Measurements from ENCODE around the gene ADK.
"Not testable (repeated sequence)": the region's sequence is repeated elsewhere in the genome, so short reads cannot be mapped to it uniquely, and the experiment has no call there.

ADK gene

DNA sequence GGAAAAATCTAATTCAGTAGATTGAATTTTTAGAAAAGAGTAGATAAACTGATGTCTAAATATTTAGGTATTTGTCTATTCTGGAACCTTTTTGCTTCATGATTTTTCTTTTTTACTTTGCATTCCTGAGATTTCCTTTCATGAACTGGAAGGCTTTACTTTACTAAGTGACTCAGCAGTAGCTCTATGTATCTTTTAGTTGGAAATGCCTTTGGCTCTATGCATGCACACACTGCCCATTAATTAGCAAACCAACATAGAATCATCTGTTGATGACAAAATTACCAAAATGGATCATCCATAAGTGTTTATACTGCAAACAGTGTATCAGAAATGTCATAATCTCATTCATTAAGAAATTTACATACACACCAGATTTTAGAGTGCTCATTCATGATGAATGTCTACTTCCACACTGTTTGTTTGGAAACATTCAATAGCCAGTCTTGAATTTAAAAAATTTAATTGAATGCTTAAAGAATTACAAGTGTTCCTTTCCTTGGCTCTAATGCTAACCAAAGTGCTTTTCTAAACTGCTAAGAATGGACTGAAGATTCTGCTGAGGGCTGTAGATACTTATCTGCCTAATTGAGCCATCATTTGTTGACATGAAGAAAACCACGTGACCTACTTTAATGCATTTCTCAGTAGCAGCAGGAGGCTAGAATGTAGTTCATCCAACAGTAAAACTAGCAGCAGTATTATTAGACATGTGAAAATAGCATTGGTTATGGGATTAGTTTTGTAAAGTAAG, 282.0 kb downstream of the ADK start:
- DNase-seq (ENCODE audit: low spot score), result no peak

DNA sequence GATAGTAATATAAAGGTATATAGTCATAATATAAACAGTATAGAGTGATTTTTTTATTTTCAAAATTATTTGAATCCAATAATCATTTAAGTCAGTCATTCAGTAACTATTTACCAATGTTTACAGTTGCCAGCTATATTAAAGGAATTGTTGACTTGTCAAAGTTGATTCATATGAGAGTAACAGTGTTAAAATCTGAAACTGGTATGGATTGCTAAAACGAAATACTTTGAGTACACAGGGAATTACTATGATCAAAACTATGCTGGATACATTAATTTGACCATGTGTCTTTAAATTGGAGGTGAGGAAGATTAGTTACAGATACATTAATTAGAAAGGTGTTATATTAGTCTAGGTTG, 282.6 kb downstream of the ADK start:
- no peak for DNase-seq (ENCODE audit: low spot score)

DNA sequence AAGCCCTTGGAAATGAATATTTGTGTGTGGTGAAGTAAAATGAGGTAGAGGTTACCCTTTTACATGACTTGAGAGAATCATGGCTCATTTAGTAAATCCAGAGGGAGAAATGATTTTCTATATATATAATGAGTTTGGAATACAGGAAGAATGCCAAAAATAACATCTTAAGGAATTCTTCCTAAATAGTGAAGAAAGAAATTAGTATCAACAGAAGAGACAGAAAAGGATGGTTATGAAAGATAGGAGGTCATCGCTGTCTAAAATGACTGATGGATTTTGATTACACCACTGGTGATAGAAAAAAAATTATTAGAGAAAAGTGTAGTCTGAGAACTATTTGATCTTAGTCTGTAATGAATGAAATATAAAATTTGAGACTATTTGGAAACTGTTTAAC, 283.0 kb downstream of the ADK start:
- DNase-seq (ENCODE audit: low spot score), result no peak

DNA sequence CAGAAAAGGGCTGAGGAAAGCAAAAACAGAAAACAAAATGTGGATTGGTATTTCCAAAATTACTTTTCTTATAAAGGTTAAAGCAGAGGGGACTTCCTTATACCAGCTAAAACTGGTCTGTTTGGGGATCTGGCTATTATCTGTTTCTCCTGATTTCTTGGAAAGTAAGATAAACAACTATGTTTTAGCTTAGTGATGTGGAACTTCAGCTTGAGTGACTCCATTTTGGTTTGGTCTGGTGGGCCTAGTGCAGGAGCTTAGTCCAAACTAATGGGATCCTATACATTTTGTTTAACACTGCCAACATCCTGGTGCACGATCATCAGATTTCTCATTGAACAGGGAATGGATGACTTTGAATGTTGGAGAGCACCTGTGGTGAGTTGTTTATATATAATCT, 283.5 kb downstream of the ADK start:
- no peak for DNase-seq (ENCODE audit: low spot score)

DNA sequence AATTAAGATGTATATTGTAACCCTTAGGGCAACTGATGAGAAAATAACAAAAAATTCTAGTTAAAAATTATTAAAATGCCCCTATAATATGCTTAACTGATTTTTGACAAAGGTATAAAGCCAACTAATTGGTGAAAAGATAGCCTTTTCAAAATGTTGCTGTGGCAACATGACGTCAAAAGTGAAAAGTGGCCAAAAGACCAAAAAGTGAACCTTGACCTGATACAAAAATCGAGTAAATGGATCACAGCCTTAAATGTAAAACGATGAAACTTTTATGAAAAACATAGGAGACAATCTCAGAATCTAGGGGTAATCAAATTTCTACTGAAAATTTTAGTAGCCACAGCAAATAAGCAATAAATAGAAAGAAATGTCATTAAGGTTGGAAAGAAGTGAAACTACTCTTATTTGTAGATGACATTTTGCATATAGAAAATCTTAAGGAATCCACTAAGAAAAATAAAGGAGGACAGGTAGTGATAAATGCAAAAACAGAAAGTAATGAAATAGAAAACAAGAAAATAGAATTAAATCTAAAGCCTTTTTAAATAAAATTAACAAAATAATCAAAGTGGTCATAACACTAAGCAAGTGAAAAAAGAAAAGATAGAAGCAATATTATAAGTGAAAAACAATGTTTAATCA, 285.6 kb downstream of the ADK start:
- no peak for DNase-seq (ENCODE audit: low spot score)

GRCh38 chr10:74437822-74438221, 286.8 kb downstream of the ADK start:
- DNase-seq (ENCODE audit: low spot score), result no peak

DNA sequence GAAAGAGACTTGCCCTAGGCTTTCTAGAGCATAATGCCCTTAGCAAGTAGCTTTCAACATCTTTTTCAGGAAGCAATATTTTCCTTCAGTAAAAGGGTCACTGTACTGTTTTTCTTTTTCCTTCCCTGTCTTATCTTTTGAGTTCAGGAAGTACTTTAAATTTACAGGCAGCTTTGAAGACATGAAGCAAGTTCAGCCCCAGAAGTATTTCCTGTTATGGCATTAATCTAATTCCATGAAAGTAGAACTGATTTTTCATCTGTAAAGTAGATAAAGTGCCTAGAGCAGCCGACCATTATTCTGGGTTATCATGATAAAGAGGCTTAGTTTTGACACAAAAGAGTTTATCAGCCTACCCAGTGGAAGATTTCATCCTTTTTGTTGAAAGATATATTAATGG, 288.2 kb downstream of the ADK start:
- DNase-seq (ENCODE audit: low spot score), result no peak

- DNase-seq (ENCODE audit: low spot score), result no peak
These were observed 294.5 kb downstream of the ADK start for GRCh38 chr10:74445493-74445892.

- DNase-seq (ENCODE audit: low spot score), result no peak
These were observed 299.6 kb downstream of the ADK start for GRCh38 chr10:74450602-74451001.

GRCh38 chr10:74451127-74451829, 300.3 kb downstream of the ADK start:
- DNase-seq (ENCODE audit: low spot score), result no peak

- no peak for DNase-seq (ENCODE audit: low spot score)
These were observed 302.1 kb downstream of the ADK start for GRCh38 chr10:74453169-74453568.

GRCh38 chr10:74457478-74457877, 306.5 kb downstream of the ADK start:
- not testable (repeated sequence) for DNase-seq (ENCODE audit: low spot score)

GRCh38 chr10:74460812-74461211, 309.8 kb downstream of the ADK start:
- DNase-seq (ENCODE audit: low spot score), result no peak

- DNase-seq (ENCODE audit: low spot score), result no peak
These were observed 323.1 kb downstream of the ADK start for GRCh38 chr10:74474022-74474713.

GRCh38 chr10:74476162-74476706, 325.2 kb downstream of the ADK start:
- DNase-seq (ENCODE audit: low spot score), result not testable (repeated sequence)

- DNase-seq (ENCODE audit: low spot score), result no peak
These were observed 329.8 kb downstream of the ADK start for GRCh38 chr10:74480778-74481177.

DNA sequence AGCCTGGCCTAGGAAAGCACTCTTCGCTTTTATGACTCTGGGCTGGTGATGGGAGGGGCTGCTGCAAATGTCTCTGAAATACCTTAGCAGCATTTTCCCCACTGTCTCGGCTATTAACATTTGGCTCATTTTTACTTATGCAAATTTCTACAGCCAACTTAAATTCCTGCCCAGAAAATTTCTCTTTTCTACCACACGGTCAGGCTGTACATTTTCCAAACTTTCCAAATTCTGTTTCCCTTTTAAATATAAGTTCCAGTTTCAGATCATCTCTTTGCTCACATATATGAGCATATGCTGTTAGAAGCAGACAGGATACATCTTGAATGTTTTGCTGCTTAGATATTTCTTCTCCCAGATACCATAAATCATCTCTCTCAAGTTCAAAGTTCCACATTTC, 332.3 kb downstream of the ADK start:
- no peak for DNase-seq (ENCODE audit: low spot score)

DNA sequence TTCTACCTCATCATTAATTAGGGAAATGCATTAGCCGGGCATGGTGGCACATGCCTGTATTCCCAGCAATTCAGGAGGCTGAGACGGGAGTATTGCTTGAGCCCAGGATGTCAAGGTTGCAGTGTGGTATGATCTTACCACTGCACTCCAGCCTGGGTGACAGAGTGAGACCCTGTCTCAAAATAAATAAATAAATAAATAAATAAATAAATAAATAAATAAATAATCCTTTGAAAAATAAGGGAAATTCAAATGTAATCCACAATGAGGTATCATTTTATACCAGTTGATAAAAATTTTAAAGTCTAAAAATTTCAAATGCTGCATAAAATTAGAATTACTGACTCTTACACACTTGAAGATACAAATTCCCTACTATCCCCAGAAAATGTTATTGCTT, 334.3 kb downstream of the ADK start:
- DNase-seq (ENCODE audit: low spot score), result no peak

DNA sequence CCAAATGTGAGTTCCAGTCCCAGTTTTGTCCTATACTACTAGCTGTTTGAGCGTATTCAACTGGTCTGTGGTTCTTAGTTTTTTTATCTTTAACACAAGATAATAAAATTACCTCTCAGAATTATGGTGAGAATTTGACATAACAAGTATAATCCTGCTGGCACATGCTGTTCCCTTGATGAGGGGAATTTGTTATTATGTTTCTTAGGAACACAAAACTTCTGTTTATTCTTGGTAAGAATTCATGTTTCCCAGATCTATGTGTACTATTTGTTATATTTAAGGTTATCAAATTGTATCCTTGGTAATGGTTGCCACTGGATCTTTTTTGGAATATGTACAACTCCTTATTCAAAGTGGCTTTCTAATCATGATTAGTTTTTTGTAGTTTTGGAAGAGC, 335.6 kb downstream of the ADK start:
- no peak for DNase-seq (ENCODE audit: low spot score)

GRCh38 chr10:74488907-74489306, 337.9 kb downstream of the ADK start:
- no peak for DNase-seq (ENCODE audit: low spot score)

DNA sequence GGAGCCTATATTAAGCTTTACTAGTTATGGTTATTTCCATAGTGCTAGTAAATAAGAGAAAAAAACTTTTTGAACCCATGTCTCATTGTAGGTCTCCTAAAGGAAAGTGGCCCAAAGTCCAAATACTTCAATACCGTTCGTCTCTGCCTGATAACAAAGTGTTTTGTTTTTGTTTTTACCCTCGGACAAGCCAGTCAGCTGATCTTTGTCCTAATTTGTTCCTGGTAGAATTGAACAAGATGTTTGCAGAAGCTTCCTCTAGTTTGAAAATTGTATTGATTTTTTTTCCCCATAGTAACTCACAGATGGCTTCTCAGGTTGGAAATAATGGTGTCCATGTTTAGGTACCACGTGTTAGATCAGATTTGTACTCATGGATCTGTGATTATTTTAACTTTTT, 339.5 kb downstream of the ADK start:
- DNase-seq (ENCODE audit: low spot score), result no peak

DNA sequence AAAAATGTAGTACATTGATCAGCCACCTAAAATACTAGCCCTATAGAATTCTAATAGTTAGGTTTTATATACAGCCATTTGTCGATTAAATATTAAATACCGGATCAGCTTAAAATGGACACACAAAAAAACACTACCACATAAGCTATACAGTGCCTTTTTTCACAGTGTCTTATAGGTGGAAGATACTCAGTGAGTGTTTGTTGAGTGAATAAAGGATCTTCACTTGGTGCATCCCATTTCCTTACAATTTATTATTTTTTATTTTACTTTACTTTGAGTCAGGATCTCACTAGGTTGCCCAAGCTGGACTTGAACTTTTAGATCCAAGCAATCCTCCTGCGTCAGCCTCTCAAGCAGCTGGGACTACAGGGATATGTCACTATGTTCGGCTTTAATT, 340.0 kb downstream of the ADK start:
- no peak for DNase-seq (ENCODE audit: low spot score)

Measured in ecto neural progenitor cell (in vitro differentiated cells).